HG03439 (cell line): ENCODE results near the gene CPD.
"Not testable (repeated sequence)": the region's sequence is repeated elsewhere in the genome, so short reads cannot be mapped to it uniquely, and the experiment has no call there.

Experiments
- ATAC-seq: cut with Tn5 transposase; IDR thresholded peaks from one replicate; pipeline ENCODE4 v1.9.1; 2021; ENCODE audit warnings: mild to moderate bottlenecking, moderate library complexity; ENCODE audit not compliant: unreplicated experiment

Gene CPD

GRCh38 chr17:30381340-30381659 is 2.6 kb downstream of the CPD start:
- ATAC-seq = no peak

- ATAC-seq = no peak
Observed at GRCh38 chr17:30382345-30382744, 3.6 kb downstream of the CPD start.

GRCh38 chr17:30388321-30389179 is 9.8 kb downstream of the CPD start:
- ATAC-seq = no peak

- ATAC-seq = no peak
Observed at GRCh38 chr17:30389756-30390300, 11.1 kb downstream of the CPD start.

- no peak for ATAC-seq
Observed at GRCh38 chr17:30391534-30391933, 12.8 kb downstream of the CPD start.

GRCh38 chr17:30393491-30393890 is 14.8 kb downstream of the CPD start:
- no peak for ATAC-seq

- no peak for ATAC-seq
Observed at GRCh38 chr17:30393911-30394867, 15.5 kb downstream of the CPD start.

GRCh38 chr17:30395398-30396022 is 16.8 kb downstream of the CPD start:
- ATAC-seq = no peak

GRCh38 chr17:30396129-30396528 is 17.4 kb downstream of the CPD start:
- ATAC-seq = no peak

GRCh38 chr17:30396612-30397011 is 17.9 kb downstream of the CPD start:
- no peak for ATAC-seq

- no peak for ATAC-seq
Observed at GRCh38 chr17:30398328-30399041, 19.8 kb downstream of the CPD start.

- ATAC-seq = no peak
Observed at GRCh38 chr17:30401097-30401496, 22.4 kb downstream of the CPD start.

GRCh38 chr17:30405161-30405560 is 26.4 kb downstream of the CPD start:
- no peak for ATAC-seq

- ATAC-seq = not testable (repeated sequence)
Observed at GRCh38 chr17:30410627-30411026, 31.9 kb downstream of the CPD start.

- not testable (repeated sequence) for ATAC-seq
Observed at GRCh38 chr17:30412008-30412496, 33.3 kb downstream of the CPD start.

GRCh38 chr17:30413109-30413508 is 34.4 kb downstream of the CPD start:
- ATAC-seq = no peak

- no peak for ATAC-seq
Observed at GRCh38 chr17:30414486-30414885, 35.8 kb downstream of the CPD start.

GRCh38 chr17:30415491-30415890 is 36.8 kb downstream of the CPD start:
- ATAC-seq = no peak

- not testable (repeated sequence) for ATAC-seq
Observed at GRCh38 chr17:30418070-30418469, 39.3 kb downstream of the CPD start.

GRCh38 chr17:30421592-30421991 is 42.9 kb downstream of the CPD start:
- no peak for ATAC-seq
